GM12878 (cell line): ENCODE results near the gene TTLL11. TPM values are rescaled to one million over a fixed set of nuclear protein-coding genes. Genes with fewer than 3 reads are reported as not detected.

Source experiments
- ATAC-seq: fragments of 200-7000 bp; cut with Tn5 transposase; 3 replicates; pipeline ENCODE4 v1.9.1; 2020; ENCODE audit warnings: mild to moderate bottlenecking, moderate library complexity
- BruUV-seq: library from RNA; stranded (reverse); fragments of 400-500 nt; replicated peaks from 2 replicates; lab custom pipeline; 2021; lab: Mats Ljungman, UMichigan
- CTCF ChIA-PET: fragments of 300-600 bp; sonication (Branson Sonifier 250); formaldehyde crosslinking; extraction: SDS; loops from one replicate; lab custom pipeline; 2021; ENCODE audit warnings: inconsistent platforms; lab: Yijun Ruan, JAX
- POLR2A ChIA-PET: fragments of 350-600 bp; formaldehyde crosslinking; extraction: SDS; loops from one replicate; lab custom pipeline; 2021; ENCODE audit warnings: inconsistent platforms; lab: Charles Lee
- RAD21 ChIA-PET: fragments of 300-600 bp; sonication (Branson Sonifier 250); formaldehyde crosslinking; loops from one replicate; lab custom pipeline; 2023; ENCODE audit warnings: antibody characterized with exemption; ENCODE audit not compliant: unreplicated experiment; lab: Charles Lee
- SMC1A ChIA-PET: fragments of 300-600 bp; sonication (Branson Sonifier 250); formaldehyde crosslinking; loops from one replicate; lab custom pipeline; 2023; ENCODE audit not compliant: unreplicated experiment, uncharacterized antibody; lab: Charles Lee
- DNase-seq: peaks from one replicate; pipeline ENCODE4 v3.0.0-alpha.2; 2011; ENCODE audit warnings: low read depth, low spot score
- FAIRE-seq: peaks from 3 replicates; lab custom pipeline; 2011; peaks lifted over from hg19 to GRCh38; lab: Jason Lieb, UNC
- H2AFZ ChIP-seq: 2 replicates; pipeline ENCODE4 v1.6.0; 2011; ENCODE audit warnings: low read depth, low read length, control low read depth; ENCODE audit not compliant: control insufficient read depth
- H3K27ac ChIP-seq: 2 replicates; pipeline ENCODE4 v1.5.1; 2011; ENCODE audit warnings: control low read depth; ENCODE audit not compliant: control insufficient read depth, insufficient read depth
- H3K27me3 ChIP-seq, 2 experiments: replicated peaks in 1 of 2; 2 replicates each; pipeline versions ENCODE4 v1.6.0 to v1.6.1; 2011; ENCODE audit warnings: low read length in 1 of 2; ENCODE audit not compliant: control insufficient read depth in 2 of 2, insufficient read depth in 2 of 2
- H3K36me3 ChIP-seq, 2 experiments: 2 replicates each; pipeline ENCODE4 v1.5.1; 2011; ENCODE audit warnings: low read length in 1 of 2; ENCODE audit not compliant: control insufficient read depth in 2 of 2, insufficient read depth in 2 of 2
- H3K4me1 ChIP-seq: 2 replicates; pipeline ENCODE4 v1.6.1; 2011; ENCODE audit warnings: mild to moderate bottlenecking, low read length, moderate library complexity, mixed read lengths; ENCODE audit not compliant: control insufficient read depth, insufficient read depth
- H3K4me2 ChIP-seq: 2 replicates; pipeline ENCODE4 v1.6.0; 2011; ENCODE audit warnings: control low read depth; ENCODE audit not compliant: control insufficient read depth, insufficient read depth
- H3K4me3 ChIP-seq: fragments of 200-600 bp; sonication (generic); 2 replicates; pipeline ENCODE4 v1.5.1; 2016
- H3K79me2 ChIP-seq: 2 replicates; pipeline ENCODE4 v1.6.0; 2011; ENCODE audit warnings: low read length; ENCODE audit not compliant: control insufficient read depth, insufficient read depth
- H3K9ac ChIP-seq: 2 replicates; pipeline ENCODE4 v1.8.0; 2011; ENCODE audit warnings: low read length, control low read depth, mixed read lengths; ENCODE audit not compliant: control insufficient read depth, insufficient read depth
- H3K9me3 ChIP-seq: replicated peaks from 3 replicates; pipeline ENCODE4 v1.5.1; 2011; ENCODE audit warnings: mild to moderate bottlenecking, low read length; ENCODE audit not compliant: control insufficient read depth, insufficient read depth
- H4K20me1 ChIP-seq: 2 replicates; pipeline ENCODE4 v1.6.0; 2011; ENCODE audit not compliant: control insufficient read depth, insufficient read depth
- CBX5 ChIP-seq: sonication (generic); IDR thresholded peaks from 2 replicates; pipeline ENCODE4 v1.6.1; 2016; ENCODE audit warnings: low read depth, moderate library complexity, mild to moderate bottlenecking, inconsistent platforms
- CHD1 ChIP-seq: IDR thresholded peaks from 2 replicates; pipeline ENCODE4 v1.6.1; 2012; ENCODE audit warnings: low read depth, low read length, improper control_type of control experiment
- IKZF2 ChIP-seq, 2 experiments: fragments of 450-650 bp; IDR thresholded peaks; 2 replicates each; pipeline ENCODE4 v1.6.1; 2017; ENCODE audit warnings: mild to moderate bottlenecking in 2 of 2, moderate library complexity in 2 of 2
- IRF4 ChIP-seq: IDR thresholded peaks from 2 replicates; pipeline ENCODE4 v1.6.1; 2011; ENCODE audit warnings: low read depth, low read length
- LARP7 ChIP-seq: fragments of 450-650 bp; IDR thresholded peaks from 2 replicates; pipeline ENCODE4 v1.6.1; 2017; ENCODE audit warnings: mild to moderate bottlenecking
- MEF2A ChIP-seq: IDR thresholded peaks from 2 replicates; pipeline ENCODE4 v1.6.1; 2011; ENCODE audit warnings: low read depth, mild to moderate bottlenecking, low read length, moderate library complexity; ENCODE audit not compliant: insufficient read depth
- MEF2B ChIP-seq: fragments of 450-650 bp; IDR thresholded peaks from 2 replicates; pipeline ENCODE4 v1.6.1; 2018; ENCODE audit warnings: mild to moderate bottlenecking, moderate library complexity; ENCODE audit not compliant: partially characterized antibody, poor library complexity, severe bottlenecking
- POU2F2 ChIP-seq: IDR thresholded peaks from 3 replicates; pipeline ENCODE4 v1.6.1; 2011; ENCODE audit warnings: low read depth, mild to moderate bottlenecking, low read length, borderline replicate concordance
- SIN3A ChIP-seq: IDR thresholded peaks from 2 replicates; pipeline ENCODE4 v1.6.1; 2012; ENCODE audit warnings: low read depth, low read length, improper control_type of control experiment
- SREBF1 ChIP-seq: IDR thresholded peaks from 2 replicates; pipeline ENCODE4 v1.6.1; 2012; ENCODE audit warnings: mild to moderate bottlenecking, low read length
- TBL1XR1 ChIP-seq: IDR thresholded peaks from 2 replicates; pipeline ENCODE4 v1.6.1; 2012; ENCODE audit warnings: low read depth, low read length, improper control_type of control experiment
- ZSCAN29 ChIP-seq: fragments of 450-650 bp; IDR thresholded peaks from 2 replicates; pipeline ENCODE4 v1.6.1; 2017; ENCODE audit warnings: mild to moderate bottlenecking, moderate library complexity
- WGBS: methylation state at CpG from one replicate; pipeline ENCODE4 v1.1.6; 2016; ENCODE audit warnings: low lambda C conversion rate; ENCODE audit not compliant: insufficient replicate concordance, insufficient coverage; ENCODE audit errors: missing lambda C conversion rate; 5-methylcytosine and 5-hydroxymethylcytosine counted together
- in situ Hi-C: fragments of 300-500 bp; cut with MboI; formaldehyde crosslinking; loops from 9 replicates; pipeline ENCODE4 v1.14.3; 2018; ENCODE audit warnings: mixed read lengths
- intact Hi-C: fragments of 100-400 bp; cut with micrococcal nuclease; formaldehyde crosslinking; loops from one replicate; pipeline ENCODE4 v1.14.2; 2022; ENCODE audit not compliant: unreplicated experiment
- polyA plus RNA-seq, 11 experiments: library from polyadenylated mRNA; depleted of rRNA in 4 of 11; unstranded in 6 of 11; stranded (reverse) in 5 of 11; fragments of >200 nt; fragmentation: Nextera tagmentation in 4 of 11; fragmentation: Illumina TruSeq in 1 of 11; extraction: Ambion mirVana in 4 of 11; extraction: Trizol in 1 of 11; gene quantifications; 1 replicate in 1 of 11; 2 replicates in 10 of 11; pipeline versions ENCODE4 v1.2.1 to v1.2.3, GENCODE V29; 2011 to 2016; ENCODE audit warnings: inconsistent platforms in 2 of 11, missing spikeins in 2 of 11, low read depth in 1 of 11
- total RNA-seq, 4 experiments: library from RNA; depleted of rRNA in 3 of 4; stranded (reverse); fragments of >200 nt in 3 of 4; fragmentation: Illumina TruSeq in 1 of 4; extraction: Trizol in 1 of 4; gene quantifications; 2 replicates each; pipeline versions ENCODE4 v1.2.1 to v1.2.3, GENCODE V29; 2013 to 2021
- TF ChIP-seq, protein P1 (sequence below): IDR thresholded peaks from 2 replicates; pipeline ENCODE4 v1.6.1; 2011; ENCODE audit warnings: low read depth, low read length, improper control_type of control experiment, borderline replicate concordance
- TF ChIP-seq, protein P2 (sequence below): IDR thresholded peaks from 2 replicates; pipeline ENCODE4 v1.6.1; 2012; ENCODE audit warnings: low read depth, low read length, improper control_type of control experiment
- TF ChIP-seq, protein P3 (sequence below): fragments of 450-650 bp; IDR thresholded peaks from 2 replicates; pipeline ENCODE4 v1.6.1; 2017; ENCODE audit warnings: mild to moderate bottlenecking, moderate library complexity

The TTLL11 gene
- total and polyA plus RNA-seq, 10 of the 15 experiments (the other 5 are each of a cell fraction or from before 2014, with no cell fraction given), result 1.2 to 3.7 (median 2.9) TPM

DNA sequence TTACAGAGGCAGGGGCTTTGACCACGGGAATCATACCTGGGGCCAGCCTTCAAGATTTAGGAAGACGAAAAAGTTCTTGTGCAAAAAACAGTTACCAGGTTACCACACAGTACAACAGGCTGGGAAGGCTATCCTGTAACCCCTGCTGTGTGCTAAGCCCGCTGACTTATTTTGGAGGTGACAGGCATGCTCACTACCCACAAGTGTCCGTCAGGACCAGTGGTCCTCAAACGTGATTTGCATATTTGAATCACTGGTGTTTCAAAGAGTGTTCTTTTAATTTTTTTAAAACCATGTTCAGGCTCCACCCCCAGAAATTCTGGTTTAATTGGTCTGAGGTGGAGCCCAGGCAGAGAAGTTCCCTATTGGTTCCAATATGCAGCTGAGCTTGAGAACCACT is 146.6 kb downstream of the TTLL11 start:
- no TSS peak for BruUV-seq
- ATAC-seq, result no peak
- ChIA-PET RAD21 (no interaction called here), CTCF (no interaction called here), POLR2A (no interaction called here), SMC1A (no interaction called here)
- no peak for FAIRE-seq
- no peak overlapping the region for H2AFZ ChIP-seq
- no peaks in the 10 kb centered on the region for H4K20me1 ChIP-seq
- no peak overlapping the region for H3K4me3 ChIP-seq
- DNase-seq, result no peak
- WGBS, result 19% methylated on average over 5 of the region's 5 CpGs
- H3K27me3 ChIP-seq, result peaks cover 5 to 6% of the 10 kb centered on the region in 2 experiments; a peak in 3 of 4 replicates
- TF ChIP-seq MEF2A (no peak), TBL1XR1 (no peak), SIN3A (no peak), LARP7 (no peak), MEF2B (no peak), SREBF1 (no peak)
- TF ChIP-seq, protein P1, sequence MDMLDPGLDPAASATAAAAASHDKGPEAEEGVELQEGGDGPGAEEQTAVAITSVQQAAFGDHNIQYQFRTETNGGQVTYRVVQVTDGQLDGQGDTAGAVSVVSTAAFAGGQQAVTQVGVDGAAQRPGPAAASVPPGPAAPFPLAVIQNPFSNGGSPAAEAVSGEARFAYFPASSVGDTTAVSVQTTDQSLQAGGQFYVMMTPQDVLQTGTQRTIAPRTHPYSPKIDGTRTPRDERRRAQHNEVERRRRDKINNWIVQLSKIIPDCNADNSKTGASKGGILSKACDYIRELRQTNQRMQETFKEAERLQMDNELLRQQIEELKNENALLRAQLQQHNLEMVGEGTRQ, result no peak
- H3K79me2 ChIP-seq, result no peaks in the 10 kb centered on the region
- in situ Hi-C loops (no loop called here), intact Hi-C loops (no loop called here)
- no peak overlapping the region for H3K9ac ChIP-seq
- H3K27ac ChIP-seq, result no peak overlapping the region
- no peaks in the 10 kb centered on the region for H3K4me1 ChIP-seq
- H3K9me3 ChIP-seq, result no peaks in the 10 kb centered on the region
- no peaks in the 10 kb centered on the region for H3K36me3 ChIP-seq
- H3K4me2 ChIP-seq, result no peak overlapping the region

DNA sequence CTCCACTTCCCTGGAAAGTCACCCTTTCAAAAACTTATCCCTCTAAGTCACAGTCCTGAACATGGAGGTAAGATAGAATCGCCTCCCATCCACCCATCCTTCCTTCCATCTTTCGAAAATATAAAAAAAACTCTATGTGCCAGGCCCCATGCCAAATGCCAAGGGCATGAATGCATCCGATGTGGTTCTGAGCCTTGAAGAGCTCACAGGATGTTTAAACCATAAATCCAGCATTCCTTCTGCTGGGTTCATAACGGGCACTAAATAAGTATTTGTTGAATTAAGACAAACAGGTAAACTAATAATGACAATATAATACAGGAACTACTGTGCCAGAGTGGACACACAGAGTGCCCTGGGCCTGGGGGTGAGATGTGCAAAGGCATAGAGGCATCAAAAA is 147.3 kb downstream of the TTLL11 start:
- DNase-seq (no peak), ATAC-seq (no peak), FAIRE-seq (no peak)
- TF ChIP-seq CHD1 (no peak), POU2F2 (no peak), ZSCAN29 (no peak), CBX5 (no peak), IRF4 (no peak), IKZF2 (IDR thresholded peaks at IDR 0.05) (no peak)
- TF ChIP-seq, protein P2, sequence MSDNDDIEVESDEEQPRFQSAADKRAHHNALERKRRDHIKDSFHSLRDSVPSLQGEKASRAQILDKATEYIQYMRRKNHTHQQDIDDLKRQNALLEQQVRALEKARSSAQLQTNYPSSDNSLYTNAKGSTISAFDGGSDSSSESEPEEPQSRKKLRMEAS, result no peak
- TF ChIP-seq, protein P3, sequence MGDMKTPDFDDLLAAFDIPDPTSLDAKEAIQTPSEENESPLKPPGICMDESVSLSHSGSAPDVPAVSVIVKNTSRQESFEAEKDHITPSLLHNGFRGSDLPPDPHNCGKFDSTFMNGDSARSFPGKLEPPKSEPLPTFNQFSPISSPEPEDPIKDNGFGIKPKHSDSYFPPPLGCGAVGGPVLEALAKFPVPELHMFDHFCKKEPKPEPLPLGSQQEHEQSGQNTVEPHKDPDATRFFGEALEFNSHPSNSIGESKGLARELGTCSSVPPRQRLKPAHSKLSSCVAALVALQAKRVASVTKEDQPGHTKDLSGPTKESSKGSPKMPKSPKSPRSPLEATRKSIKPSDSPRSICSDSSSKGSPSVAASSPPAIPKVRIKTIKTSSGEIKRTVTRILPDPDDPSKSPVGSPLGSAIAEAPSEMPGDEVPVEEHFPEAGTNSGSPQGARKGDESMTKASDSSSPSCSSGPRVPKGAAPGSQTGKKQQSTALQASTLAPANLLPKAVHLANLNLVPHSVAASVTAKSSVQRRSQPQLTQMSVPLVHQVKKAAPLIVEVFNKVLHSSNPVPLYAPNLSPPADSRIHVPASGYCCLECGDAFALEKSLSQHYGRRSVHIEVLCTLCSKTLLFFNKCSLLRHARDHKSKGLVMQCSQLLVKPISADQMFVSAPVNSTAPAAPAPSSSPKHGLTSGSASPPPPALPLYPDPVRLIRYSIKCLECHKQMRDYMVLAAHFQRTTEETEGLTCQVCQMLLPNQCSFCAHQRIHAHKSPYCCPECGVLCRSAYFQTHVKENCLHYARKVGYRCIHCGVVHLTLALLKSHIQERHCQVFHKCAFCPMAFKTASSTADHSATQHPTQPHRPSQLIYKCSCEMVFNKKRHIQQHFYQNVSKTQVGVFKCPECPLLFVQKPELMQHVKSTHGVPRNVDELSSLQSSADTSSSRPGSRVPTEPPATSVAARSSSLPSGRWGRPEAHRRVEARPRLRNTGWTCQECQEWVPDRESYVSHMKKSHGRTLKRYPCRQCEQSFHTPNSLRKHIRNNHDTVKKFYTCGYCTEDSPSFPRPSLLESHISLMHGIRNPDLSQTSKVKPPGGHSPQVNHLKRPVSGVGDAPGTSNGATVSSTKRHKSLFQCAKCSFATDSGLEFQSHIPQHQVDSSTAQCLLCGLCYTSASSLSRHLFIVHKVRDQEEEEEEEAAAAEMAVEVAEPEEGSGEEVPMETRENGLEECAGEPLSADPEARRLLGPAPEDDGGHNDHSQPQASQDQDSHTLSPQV, result no peak
- in situ Hi-C loops (no loop called here), intact Hi-C loops (no loop called here)
- H3K9me3 ChIP-seq, result no peaks in the 10 kb centered on the region
- POLR2A ChIA-PET, result no interaction called here
- no peaks in the 10 kb centered on the region for H3K36me3 ChIP-seq
- H3K4me2 ChIP-seq, result no peak overlapping the region
- SMC1A ChIA-PET, result no interaction called here
- H3K27ac ChIP-seq, result no peak overlapping the region
- H3K79me2 ChIP-seq, result no peaks in the 10 kb centered on the region
- WGBS, result 4% methylated on average over 4 of the region's 4 CpGs
- CTCF ChIA-PET, result no interaction called here
- BruUV-seq, result no TSS peak
- H3K4me1 ChIP-seq, result no peaks in the 10 kb centered on the region
- RAD21 ChIA-PET, result no interaction called here
- H3K27me3 ChIP-seq, result peaks cover 5 to 6% of the 10 kb centered on the region in 2 experiments; a peak in 3 of 4 replicates
- no peaks in the 10 kb centered on the region for H4K20me1 ChIP-seq
- no peak overlapping the region for H3K4me3 ChIP-seq
- no peak overlapping the region for H2AFZ ChIP-seq
- no peak overlapping the region for H3K9ac ChIP-seq
